Caki2 (cell line): ENCODE measurements around the gene AP1M2. TPM values are rescaled to one million over a fixed set of nuclear protein-coding genes. Genes with fewer than 3 reads are reported as not detected.
"Not testable (repeated sequence)": the region's sequence is repeated elsewhere in the genome, so short reads cannot be mapped to it uniquely, and the experiment has no call there.

Experiments used
- DNase-seq: peaks from one replicate; pipeline ENCODE4 v3.0.0-alpha.2; 2015; ENCODE audit warnings: low read depth
- in situ Hi-C: cut with HindIII; loops from 2 replicates; pipeline ENCODE4 v1.10.0; 2016; ENCODE audit warnings: low sequenced_read_pairs, low pct_unique_long_range_greater_than_20kb, mixed read lengths
- total RNA-seq: library from RNA; depleted of rRNA; stranded (reverse); fragments of >200 nt; shearing (Covaris generic); gene quantifications from 2 replicates; pipeline ENCODE4 v1.2.3, GENCODE V29; 2014; ENCODE audit warnings: low replicate concordance

Gene AP1M2
- total RNA-seq, 1 experiment from 2014 or later, result 48.7 TPM

DNA sequence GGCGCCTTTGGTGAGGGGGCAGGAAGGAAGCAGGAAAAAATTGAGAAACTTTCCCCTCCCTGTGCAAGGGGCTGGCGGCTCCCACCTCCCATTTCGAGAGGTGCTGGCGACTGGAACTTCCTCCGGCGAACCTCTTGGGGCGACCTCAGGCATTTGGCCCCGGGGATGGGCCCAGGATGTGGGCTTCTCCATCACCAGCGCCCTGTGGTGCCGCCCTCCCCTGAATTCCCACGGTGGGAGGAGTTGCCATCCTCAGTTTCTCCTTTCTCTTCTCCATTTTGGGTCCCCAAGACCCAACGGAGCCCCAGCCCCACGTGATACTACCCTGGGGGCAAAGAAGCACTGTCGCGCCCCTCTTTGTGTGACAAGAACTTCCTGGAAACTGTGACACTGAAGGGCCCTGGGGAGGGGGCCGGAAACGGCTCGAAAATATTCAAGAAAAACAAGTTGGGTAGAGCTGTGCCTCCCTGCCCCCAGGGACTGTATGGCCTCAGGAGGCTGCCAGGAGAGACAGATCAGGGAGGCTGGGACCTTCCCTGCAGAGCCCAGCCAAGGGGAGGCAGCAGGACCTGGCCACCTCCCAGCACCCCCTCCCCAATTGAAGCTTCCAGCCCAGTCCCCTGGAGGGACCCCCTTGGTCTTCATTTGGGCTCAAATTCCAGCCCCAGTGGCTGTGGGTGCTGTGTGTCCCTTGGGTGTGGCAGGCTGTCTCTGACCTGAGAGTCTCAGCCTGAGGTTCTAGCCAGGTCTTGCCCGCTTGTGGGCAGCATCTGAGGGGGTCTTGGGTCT lies 16.2 kb upstream of the AP1M2 start:
- in situ Hi-C loops, result no loop called here

DNA sequence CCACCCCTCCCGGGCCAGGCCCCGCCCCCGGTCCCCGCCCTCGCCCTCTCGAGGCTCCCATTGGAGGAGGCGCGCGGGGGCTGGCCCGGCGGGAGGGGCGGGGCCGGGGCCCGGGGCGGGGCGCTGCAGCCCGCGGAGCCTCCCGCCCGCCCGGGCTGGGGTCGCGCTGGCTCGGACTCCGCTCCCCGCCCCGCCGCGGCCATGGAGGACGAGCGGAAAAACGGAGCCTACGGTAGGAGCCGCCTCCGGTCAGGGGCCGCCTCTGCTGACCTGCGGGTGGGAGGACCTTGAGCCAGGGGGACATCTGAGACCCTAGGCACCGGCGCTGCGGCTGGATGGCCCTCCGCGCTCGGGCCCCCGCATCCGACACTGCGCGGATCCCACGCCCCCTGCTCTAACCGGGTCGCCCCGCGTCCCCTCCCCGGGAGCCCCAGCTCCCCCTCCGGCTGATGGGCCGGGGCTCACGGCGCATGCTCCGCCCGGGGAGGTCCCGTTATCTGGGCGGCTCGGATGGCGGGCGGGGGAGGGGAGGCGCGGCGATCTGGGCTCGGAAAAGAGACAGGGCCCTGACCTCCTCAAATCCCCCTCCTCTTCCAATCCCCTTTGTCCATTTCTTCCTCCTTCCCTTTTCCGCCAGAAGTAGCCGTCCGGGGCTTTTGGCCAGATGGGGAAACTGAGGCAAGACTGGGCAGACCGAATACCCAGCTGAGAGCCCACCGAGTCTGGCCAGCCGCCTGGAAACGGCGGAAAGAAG lies 15.4 kb upstream of the AP1M2 start:
- no peak for DNase-seq
- in situ Hi-C loops, result no loop called here

More for the DNA sequence above, 16.2 kb upstream of the AP1M2 start:
- no peak for DNase-seq

DNA sequence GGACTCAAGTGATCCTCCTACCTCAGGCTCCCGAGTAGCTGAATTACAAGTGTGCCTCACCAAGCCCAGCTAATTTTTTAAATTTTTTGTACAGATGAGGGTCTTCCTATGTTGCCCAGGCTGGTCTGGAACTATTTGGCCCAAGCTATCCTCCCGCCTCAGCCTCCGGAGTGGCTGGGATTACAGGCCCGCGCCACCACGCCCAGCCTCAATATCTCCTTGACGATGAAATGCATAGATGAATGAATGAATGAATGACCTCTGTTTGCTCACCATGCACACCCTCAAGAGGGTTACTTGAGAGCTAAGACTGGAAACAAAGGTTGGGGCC lies 14.9 kb upstream of the AP1M2 start:
- in situ Hi-C loops, result no loop called here

GRCh38 chr19:10600149-10600548 lies 13.0 kb upstream of the AP1M2 start:
- no peak for DNase-seq
- in situ Hi-C loops, result no loop called here

More for the DNA sequence above, 14.9 kb upstream of the AP1M2 start:
- no peak for DNase-seq

GRCh38 chr19:10593820-10594637 lies 6.9 kb upstream of the AP1M2 start:
- DNase-seq, result no peak
- in situ Hi-C loops, result no loop called here

DNA sequence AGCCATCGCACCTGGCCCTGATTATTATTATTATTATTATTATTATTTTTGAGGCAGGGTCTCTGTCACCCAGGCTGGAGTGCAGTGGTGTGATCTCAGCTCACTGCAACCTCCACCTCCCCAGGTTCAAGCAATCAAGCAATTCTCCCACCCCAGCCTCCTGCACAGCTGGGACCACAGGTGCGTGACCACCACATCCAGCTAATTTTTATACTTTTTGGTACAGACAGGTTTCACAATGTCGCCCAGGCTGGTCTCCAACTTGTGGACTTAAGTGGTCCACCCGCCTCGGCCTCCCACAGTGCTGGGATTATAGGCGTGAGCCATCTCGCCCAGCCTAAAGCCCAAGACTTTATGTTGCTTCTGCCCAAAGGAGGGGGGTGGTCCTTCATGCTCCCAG lies 6.0 kb upstream of the AP1M2 start:
- in situ Hi-C loops, result no loop called here
- DNase-seq, result no peak

DNA sequence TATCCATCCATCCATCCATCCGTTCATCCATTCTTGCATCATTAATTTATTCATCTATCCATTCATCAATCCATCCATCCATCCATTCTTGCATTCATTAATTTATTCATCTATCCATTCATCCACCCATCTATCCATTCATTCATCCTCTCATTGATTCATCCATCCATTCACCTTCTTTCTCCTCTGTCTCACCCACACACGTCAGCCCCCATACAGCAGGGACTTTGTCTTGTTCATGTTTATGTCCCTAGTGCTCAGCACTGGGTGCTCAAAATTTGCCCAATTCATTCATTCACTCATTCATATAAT lies 683 bp upstream of the AP1M2 start:
- DNase-seq, result no peak
- in situ Hi-C loops, result no loop called here

DNA sequence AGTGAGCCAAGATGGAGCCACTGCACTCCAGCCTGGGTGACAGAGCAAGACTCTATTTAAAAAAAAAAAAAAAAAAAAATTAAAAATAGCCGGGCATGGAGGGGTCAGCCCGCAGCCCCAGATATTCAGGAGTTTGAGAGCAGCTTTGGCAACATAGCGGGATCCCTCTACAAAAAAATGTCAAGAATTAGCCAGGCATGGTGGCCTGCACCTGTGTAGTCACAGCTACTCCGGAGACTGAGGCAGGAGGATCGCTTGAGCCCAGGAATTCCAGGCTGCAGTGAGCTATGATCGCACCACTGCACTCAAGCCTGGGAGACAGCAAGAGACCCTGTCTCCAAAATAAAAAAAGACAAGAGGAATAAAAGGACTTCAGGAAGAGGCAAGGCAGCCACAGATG lies 716 bp downstream of the AP1M2 start:
- in situ Hi-C loops, result no loop called here
- no peak for DNase-seq

DNA sequence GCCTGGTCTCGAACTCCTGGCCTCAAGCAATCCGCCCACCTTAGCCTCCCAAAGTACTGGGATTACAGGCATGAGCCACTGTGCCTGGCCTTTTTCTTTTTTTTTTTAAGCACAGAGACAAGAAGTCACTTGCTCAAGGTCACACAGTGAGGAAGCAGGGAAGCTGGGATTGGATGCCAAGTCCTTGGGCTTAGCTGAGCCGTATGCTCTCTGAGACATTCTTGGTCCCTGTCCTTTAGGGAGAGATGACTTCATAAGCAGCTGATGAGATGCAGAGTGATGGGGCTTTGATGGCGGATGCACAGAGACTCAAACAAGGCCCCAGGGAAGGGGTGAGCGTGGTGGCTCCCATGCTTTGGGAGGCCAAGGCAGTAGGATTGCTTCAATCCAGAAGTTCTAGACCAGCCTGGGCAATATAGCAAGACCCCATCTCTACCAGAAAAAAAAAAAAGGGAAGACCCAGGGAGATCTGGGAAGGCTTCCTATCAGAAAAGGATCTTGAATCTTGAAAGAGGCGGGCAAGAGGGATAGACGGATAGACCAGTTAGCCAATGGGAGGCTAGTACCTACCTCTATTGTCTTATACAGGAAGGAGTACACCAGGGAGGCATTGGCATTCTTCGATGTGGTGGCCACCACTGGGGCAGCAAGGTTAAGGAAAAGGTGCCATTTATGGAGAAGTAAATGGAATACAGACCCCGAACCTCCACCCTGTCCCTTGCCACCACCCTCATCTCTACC lies 3.9 kb downstream of the AP1M2 start:
- no peak for DNase-seq
- in situ Hi-C loops, result no loop called here

DNA sequence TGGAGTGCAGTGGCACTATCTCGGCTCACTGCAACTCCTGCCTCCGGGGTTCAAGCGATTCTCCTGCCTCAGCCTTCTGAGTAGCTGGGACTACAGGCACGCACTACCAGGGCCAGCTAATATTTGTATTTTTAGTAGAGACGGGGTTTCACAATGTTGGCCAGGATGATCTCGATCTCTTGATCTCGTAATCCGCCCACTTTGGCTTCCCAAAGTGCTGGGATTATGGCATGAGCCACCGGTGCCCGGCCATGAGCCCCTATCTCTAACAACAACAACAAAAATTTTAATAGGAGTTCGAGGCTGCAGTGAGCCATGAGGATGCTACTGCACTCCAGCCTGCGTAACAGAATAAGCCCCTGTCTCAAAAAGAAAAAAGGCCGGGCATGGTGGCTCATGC lies 5.0 kb downstream of the AP1M2 start:
- in situ Hi-C loops, result no loop called here
- DNase-seq, result no peak

GRCh38 chr19:10580979-10581631 lies 6.0 kb downstream of the AP1M2 start:
- in situ Hi-C loops, result no loop called here
- peak; percentile 50 for DNase-seq

GRCh38 chr19:10577951-10578350 lies 9.2 kb downstream of the AP1M2 start:
- in situ Hi-C loops, result no loop called here
- no peak for DNase-seq

GRCh38 chr19:10575011-10575716 lies 11.9 kb downstream of the AP1M2 start:
- DNase-seq, result no peak
- in situ Hi-C loops, result no loop called here

DNA sequence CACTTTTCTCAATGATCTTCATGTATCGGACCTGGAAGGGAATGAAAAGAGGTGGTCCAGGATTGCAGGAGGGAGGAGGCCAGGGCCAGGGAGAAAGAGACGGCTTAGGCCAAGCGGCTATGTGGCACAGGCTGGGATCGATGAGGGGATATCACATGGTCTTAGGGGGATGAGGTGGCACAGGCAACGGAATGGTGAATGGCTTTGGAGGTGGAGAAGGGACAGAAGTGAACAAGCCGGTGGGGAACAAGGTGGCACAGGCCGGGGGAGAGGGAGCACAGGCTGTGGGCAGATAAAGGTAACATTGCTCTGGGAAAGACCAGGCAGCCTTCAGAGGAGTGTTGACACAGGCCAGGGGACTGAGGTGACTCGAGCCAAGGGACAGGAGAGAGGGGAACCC lies 12.7 kb downstream of the AP1M2 start:
- in situ Hi-C loops, result no loop called here
- no peak for DNase-seq

- in situ Hi-C loops, result not testable (repeated sequence)
Measured at GRCh38 chr19:10573793-10574192, 13.3 kb downstream of the AP1M2 start.

DNA sequence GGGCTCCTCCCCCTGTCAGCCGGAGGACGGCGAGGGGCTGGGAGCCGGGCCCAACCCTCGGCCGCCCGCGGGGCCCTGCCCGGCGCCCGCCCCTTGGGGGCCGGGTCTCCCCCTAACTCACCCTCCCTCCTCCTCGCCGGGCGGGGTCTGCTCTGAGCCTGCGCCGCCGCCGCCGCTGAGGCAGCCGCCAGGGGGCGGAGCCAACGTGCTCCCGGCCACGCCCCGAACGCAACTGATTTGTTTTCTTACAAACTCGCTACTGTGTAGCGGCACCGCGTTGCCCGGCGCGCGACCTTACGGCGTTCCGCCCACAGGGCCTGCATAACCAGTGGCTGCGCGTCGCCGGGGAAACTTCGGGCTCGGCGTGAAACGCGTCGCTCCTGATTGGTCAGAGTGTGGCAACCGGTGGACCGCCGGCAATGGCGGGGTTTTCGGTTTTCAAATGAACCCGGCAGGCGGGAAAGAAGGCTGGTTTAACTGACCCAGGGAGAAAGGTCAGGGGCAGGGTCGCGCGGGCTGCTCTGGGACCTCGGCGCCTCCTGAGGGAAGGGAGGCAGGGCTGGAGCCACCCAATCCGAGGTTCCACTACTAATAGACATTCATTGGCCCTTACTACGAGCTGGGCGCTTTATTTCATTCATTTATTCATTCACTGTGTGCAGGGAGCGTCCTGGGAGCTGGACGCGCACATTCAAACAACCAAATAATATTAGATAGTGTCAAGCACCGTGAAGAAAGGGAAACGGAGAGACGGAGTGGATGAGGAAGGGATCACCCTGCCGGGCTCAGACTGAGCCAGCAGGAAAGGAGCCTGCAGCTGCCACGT lies 18.1 kb downstream of the AP1M2 start, which contains the start of gene CDKN2D:
CDKN2D (minus strand) TSS at position 154 of the 826 bp plus-strand sequence. CDS start 326 bp downstream, outside the sequence.
- in situ Hi-C loops, result no loop called here
- DNase-seq, result peak; percentile 97

More at GRCh38 chr19:10573793-10574192, 13.3 kb downstream of the AP1M2 start:
- DNase-seq, result not testable (repeated sequence)
